ENCODE data around the gene ERLEC1.
"Not testable (repeated sequence)": the region's sequence is repeated elsewhere in the genome, so short reads cannot be mapped to it uniquely, and the experiment has no call there.

ERLEC1 gene

GRCh38 chr2:53820711-53821110, 33.9 kb downstream of the ERLEC1 start:
- ATAC-seq (ENCODE audit: low read depth), result peak; percentile 40; the same call in 2 of the 3 replicates

GRCh38 chr2:53821810-53822209, 35.0 kb downstream of the ERLEC1 start:
- no peak for TF ChIP-seq CTCF (IDR thresholded peaks at IDR 0.05; ENCODE audit: poor library complexity, severe bottlenecking)
- ATAC-seq (ENCODE audit: low read depth), result no peak

More at GRCh38 chr2:53820711-53821110, 33.9 kb downstream of the ERLEC1 start:
- no peaks in the 10 kb centered on the region for H3K4me1 ChIP-seq (ENCODE audit: insufficient read depth, poor library complexity, severe bottlenecking)
- peaks cover 21% of the 10 kb centered on the region for H3K36me3 ChIP-seq (ENCODE audit: low read depth)
- no peaks in the 10 kb centered on the region for H3K9me3 ChIP-seq (ENCODE audit: severe bottlenecking)
- H3K27me3 ChIP-seq (ENCODE audit: insufficient read depth, poor library complexity, severe bottlenecking), result no peaks in the 10 kb centered on the region
- no peak overlapping the region for H3K27ac ChIP-seq (ENCODE audit: poor library complexity, severe bottlenecking)
- no peak for TF ChIP-seq CTCF (IDR thresholded peaks at IDR 0.05; ENCODE audit: poor library complexity, severe bottlenecking)
- no peak for DNase-seq (ENCODE audit: low spot score)
- no peak overlapping the region for H3K4me3 ChIP-seq (ENCODE audit: severe bottlenecking)

DNA sequence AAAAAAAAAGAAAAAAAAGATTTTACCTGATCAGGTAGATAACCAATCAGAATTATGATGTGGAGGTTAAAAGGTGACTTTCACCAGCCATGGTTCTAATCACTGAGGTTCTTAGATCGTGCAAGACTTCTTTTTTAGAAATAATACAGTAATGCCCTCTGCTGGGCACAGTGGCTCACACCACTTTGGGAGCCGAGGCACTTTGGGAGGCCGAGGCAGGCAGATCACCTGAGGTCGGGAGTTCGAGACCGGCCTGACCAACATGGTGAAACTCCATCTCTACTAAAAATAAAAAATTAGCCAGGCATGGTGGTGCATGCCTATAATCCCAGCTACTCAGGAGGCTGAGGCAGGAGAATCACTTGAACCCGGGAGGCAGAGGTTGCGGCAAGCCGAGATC, 36.8 kb downstream of the ERLEC1 start:
- not testable (repeated sequence) for H3K27me3 ChIP-seq (ENCODE audit: insufficient read depth, poor library complexity, severe bottlenecking); DNase-seq (ENCODE audit: low spot score); H3K27ac ChIP-seq (ENCODE audit: poor library complexity, severe bottlenecking); H3K4me3 ChIP-seq (ENCODE audit: severe bottlenecking); H3K9me3 ChIP-seq (ENCODE audit: severe bottlenecking); H3K36me3 ChIP-seq (ENCODE audit: low read depth); H3K4me1 ChIP-seq (ENCODE audit: insufficient read depth, poor library complexity, severe bottlenecking); ATAC-seq (ENCODE audit: low read depth)
- TF ChIP-seq CTCF (IDR thresholded peaks at IDR 0.05; ENCODE audit: poor library complexity, severe bottlenecking), result peak; percentile 16

More at GRCh38 chr2:53821810-53822209, 35.0 kb downstream of the ERLEC1 start:
- Histone ChIP-seq H3K27ac (ENCODE audit: poor library complexity, severe bottlenecking) (no peak overlapping the region), H3K4me1 (ENCODE audit: insufficient read depth, poor library complexity, severe bottlenecking) (no peaks in the 10 kb centered on the region), H3K9me3 (ENCODE audit: severe bottlenecking) (no peaks in the 10 kb centered on the region), H3K36me3 (ENCODE audit: low read depth) (peaks cover 17% of the 10 kb centered on the region), H3K4me3 (ENCODE audit: severe bottlenecking) (no peak overlapping the region), H3K27me3 (ENCODE audit: insufficient read depth, poor library complexity, severe bottlenecking) (no peaks in the 10 kb centered on the region)
- no peak for DNase-seq (ENCODE audit: low spot score)

DNA sequence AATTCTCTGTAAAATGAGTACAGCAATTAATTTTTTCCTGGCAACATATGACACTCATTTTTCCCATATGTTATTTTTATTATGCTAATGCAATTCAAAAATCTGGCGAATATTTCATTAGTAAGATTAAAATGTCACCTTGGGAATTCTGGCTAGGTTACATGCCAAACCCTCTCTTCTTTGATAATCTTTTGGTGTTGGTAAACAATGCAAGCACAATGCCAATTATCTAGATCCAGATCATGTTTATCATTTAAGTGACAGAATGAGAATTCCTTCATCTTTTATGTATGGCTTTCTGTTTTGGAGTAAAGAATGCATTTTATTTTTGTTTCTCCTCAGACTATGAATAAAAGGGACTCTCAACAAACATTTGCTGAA, 39.2 kb downstream of the ERLEC1 start:
- H3K27ac ChIP-seq (ENCODE audit: poor library complexity, severe bottlenecking), result no peak overlapping the region
- DNase-seq (ENCODE audit: low spot score), result no peak
- H3K27me3 ChIP-seq (ENCODE audit: insufficient read depth, poor library complexity, severe bottlenecking), result no peaks in the 10 kb centered on the region
- H3K36me3 ChIP-seq (ENCODE audit: low read depth), result no peaks in the 10 kb centered on the region
- H3K4me1 ChIP-seq (ENCODE audit: insufficient read depth, poor library complexity, severe bottlenecking), result no peaks in the 10 kb centered on the region
- no peak for TF ChIP-seq CTCF (IDR thresholded peaks at IDR 0.05; ENCODE audit: poor library complexity, severe bottlenecking)
- no peaks in the 10 kb centered on the region for H3K9me3 ChIP-seq (ENCODE audit: severe bottlenecking)
- ATAC-seq (ENCODE audit: low read depth), result no peak
- H3K4me3 ChIP-seq (ENCODE audit: severe bottlenecking), result no peak overlapping the region

- TF ChIP-seq CTCF (IDR thresholded peaks at IDR 0.05; ENCODE audit: poor library complexity, severe bottlenecking), result no peak
- ATAC-seq (ENCODE audit: low read depth) (0 out of 3 replicates have a peak, but pooled peaks have one; percentile 33), DNase-seq (ENCODE audit: low spot score) (no peak)
- Histone ChIP-seq H3K27me3 (ENCODE audit: insufficient read depth, poor library complexity, severe bottlenecking) (no peaks in the 10 kb centered on the region), H3K9me3 (ENCODE audit: severe bottlenecking) (no peaks in the 10 kb centered on the region), H3K4me1 (ENCODE audit: insufficient read depth, poor library complexity, severe bottlenecking) (no peaks in the 10 kb centered on the region), H3K36me3 (ENCODE audit: low read depth) (no peaks in the 10 kb centered on the region), H3K4me3 (ENCODE audit: severe bottlenecking) (no peak overlapping the region), H3K27ac (ENCODE audit: poor library complexity, severe bottlenecking) (no peak overlapping the region)
Measured at GRCh38 chr2:53826587-53827397, 39.9 kb downstream of the ERLEC1 start.

All from RWPE2 (cell line).